Measurements from ENCODE around the gene LINGO1. TPM values are rescaled to one million over a fixed set of nuclear protein-coding genes. Genes with fewer than 3 reads are reported as not detected.

LINGO1 gene
- total RNA-seq, 6 experiments from 2014 or later, result 0.09 to 0.11 TPM; not detected in 4

DNA sequence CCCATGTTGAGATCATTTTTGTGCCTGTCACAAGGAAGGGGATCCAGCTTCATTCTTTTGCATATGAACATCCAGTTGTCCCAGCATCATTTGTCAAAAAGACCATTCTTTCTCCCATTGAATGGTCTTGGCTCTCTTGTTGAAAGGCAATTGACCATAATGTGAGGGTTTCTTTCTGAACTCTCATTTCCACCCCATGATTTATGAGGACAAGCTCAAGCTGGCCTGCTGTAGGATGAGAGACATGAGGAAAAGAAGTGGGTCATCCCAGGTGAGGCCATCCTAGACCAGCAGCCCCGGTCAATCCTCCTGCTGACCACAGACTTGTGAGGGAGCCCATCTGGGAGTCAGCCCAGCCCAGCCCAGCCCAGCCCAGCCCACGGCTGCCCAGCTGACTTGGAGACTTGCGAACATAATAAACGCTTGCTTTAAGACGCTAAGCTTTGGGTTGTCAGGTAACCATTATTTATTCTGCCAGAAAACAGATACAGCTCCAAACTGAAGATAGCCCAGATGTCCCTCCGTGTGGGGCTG is 69.0 kb downstream of the LINGO1 start:
- Mint-ChIP-seq H3K27me3 (ENCODE audit: insufficient read depth) (peaks cover 31% of the 10 kb centered on the region), H3K9me3 (no peaks in the 10 kb centered on the region; the same call in 1 of the 2 replicates), H3K4me3 (no peak overlapping the region), H3K27ac (no peak overlapping the region), H3K36me3 (ENCODE audit: low read depth) (no peaks in the 10 kb centered on the region), H3K4me1 (ENCODE audit: low read depth) (no peaks in the 10 kb centered on the region)
- no peak for DNase-seq
- TF ChIP-seq, protein P1, sequence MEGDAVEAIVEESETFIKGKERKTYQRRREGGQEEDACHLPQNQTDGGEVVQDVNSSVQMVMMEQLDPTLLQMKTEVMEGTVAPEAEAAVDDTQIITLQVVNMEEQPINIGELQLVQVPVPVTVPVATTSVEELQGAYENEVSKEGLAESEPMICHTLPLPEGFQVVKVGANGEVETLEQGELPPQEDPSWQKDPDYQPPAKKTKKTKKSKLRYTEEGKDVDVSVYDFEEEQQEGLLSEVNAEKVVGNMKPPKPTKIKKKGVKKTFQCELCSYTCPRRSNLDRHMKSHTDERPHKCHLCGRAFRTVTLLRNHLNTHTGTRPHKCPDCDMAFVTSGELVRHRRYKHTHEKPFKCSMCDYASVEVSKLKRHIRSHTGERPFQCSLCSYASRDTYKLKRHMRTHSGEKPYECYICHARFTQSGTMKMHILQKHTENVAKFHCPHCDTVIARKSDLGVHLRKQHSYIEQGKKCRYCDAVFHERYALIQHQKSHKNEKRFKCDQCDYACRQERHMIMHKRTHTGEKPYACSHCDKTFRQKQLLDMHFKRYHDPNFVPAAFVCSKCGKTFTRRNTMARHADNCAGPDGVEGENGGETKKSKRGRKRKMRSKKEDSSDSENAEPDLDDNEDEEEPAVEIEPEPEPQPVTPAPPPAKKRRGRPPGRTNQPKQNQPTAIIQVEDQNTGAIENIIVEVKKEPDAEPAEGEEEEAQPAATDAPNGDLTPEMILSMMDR (IDR thresholded peaks at IDR 0.05), result no peak

Other genes starting within 250 kb of the LINGO1 start
- gene PEAK1, start 212.8 kb downstream of the LINGO1 start, total RNA-seq (2021; fragmentation: NEBNext Ultra II Directional; extraction: Animal tissue kit (Norgen Biotek cat#: 25700)), result 100 to 1,000 TPM in 2 of 6 experiments, 10 to 100 TPM in 4; 85.6 to 110 (median 95.8) TPM
- 10 to 100 TPM; 26.6 to 30.5 (median 28.3) TPM for gene HMG20A, start 212.0 kb downstream of the LINGO1 start, total RNA-seq (2021; fragmentation: NEBNext Ultra II Directional; extraction: Animal tissue kit (Norgen Biotek cat#: 25700))